ENCODE results near the gene PSMB4.

GRCh38 chr1:151405187-151405951 lies 6.0 kb downstream of the PSMB4 start:
- no peak for TF ChIP-seq CTCF (IDR thresholded peaks at IDR 0.05 in 8 of 11, conservative IDR thresholded peaks at IDR 0.05 in 3 of 11)
- no peak for TF ChIP-seq POLR2A (IDR thresholded peaks at IDR 0.05)

Measured in spleen (tissue), 7 donors.